Vagina (tissue), 2 donors: ENCODE measurements around the gene DHRS11. TPM values are rescaled to one million over a fixed set of nuclear protein-coding genes. Genes with fewer than 3 reads are reported as not detected.

Source experiments
- DNase-seq, 2 donors: peaks; one replicate each; pipeline ENCODE4 v3.0.0-alpha.2; 2017; ENCODE audit errors: extremely low spot score in 2 of 2
- H3K27ac ChIP-seq: fragments of 200-600 bp; sonication (generic); one replicate; pipeline ENCODE4 v1.5.1; 2019
- H3K27me3 ChIP-seq: fragments of 200-600 bp; sonication (generic); one replicate; pipeline ENCODE4 v1.5.1; 2019
- H3K36me3 ChIP-seq, 2 donors: fragments of 200-600 bp; sonication (generic); one replicate each; pipeline ENCODE4 v1.5.1; 2017 to 2019
- H3K4me1 ChIP-seq: fragments of 200-600 bp; sonication (generic); one replicate; pipeline ENCODE4 v1.5.1; 2019
- H3K4me3 ChIP-seq, 2 donors: fragments of 200-600 bp; sonication (generic); 1 replicate in 1 of 2; 2 replicates in 1 of 2; pipeline ENCODE4 v1.5.1; 2016 to 2019
- H3K9me3 ChIP-seq: fragments of 200-600 bp; sonication (generic); one replicate; pipeline ENCODE4 v1.5.1; 2019
- CTCF ChIP-seq, 3 experiments: fragments of 450-650 bp in 2 of 3; fragments of 200-600 bp in 1 of 3; sonication (generic) in 1 of 3; IDR thresholded peaks; one replicate each; pipeline ENCODE4 v1.5.1; 2017 to 2019; ENCODE audit warnings: antibody characterized with exemption in 3 of 3, mild to moderate bottlenecking in 2 of 3, moderate library complexity in 2 of 3
- POLR2A ChIP-seq, 2 donors: fragments of 450-650 bp; IDR thresholded peaks; one replicate each; pipeline ENCODE4 v1.6.1; 2017; ENCODE audit warnings: antibody characterized with exemption in 2 of 2, mild to moderate bottlenecking in 2 of 2, moderate library complexity in 2 of 2
- POLR2AphosphoS5 ChIP-seq, 2 donors: sonication (generic); formaldehyde crosslinking; IDR thresholded peaks; one replicate each; pipeline ENCODE4 v1.9.0; 2017; ENCODE audit warnings: antibody characterized with exemption in 2 of 2, mild to moderate bottlenecking in 2 of 2, low read depth in 1 of 2; ENCODE audit not compliant: insufficient read depth in 1 of 2
- intact Hi-C: fragments of 100-400 bp; cut with DNase I; formaldehyde crosslinking; loops from one replicate; pipeline ENCODE4 v1.15.1; 2023
- total RNA-seq: library from RNA; depleted of rRNA; stranded (reverse); fragments of >200 nt; gene quantifications from one replicate; pipeline ENCODE4 v1.2.3, GENCODE V29; 2016

DHRS11 gene
- total RNA-seq, 1 donor from 2014 or later = 12.0 TPM

- no peaks in the 10 kb centered on the region for H3K4me1 ChIP-seq
- no peak overlapping the region for H3K4me3 ChIP-seq
- no peak for DNase-seq
- no peaks in the 10 kb centered on the region for H3K27me3 ChIP-seq
- H3K9me3 ChIP-seq = no peaks in the 10 kb centered on the region
- H3K36me3 ChIP-seq = peaks cover 0 to 58% of the 10 kb centered on the region in 2 donors
- TF ChIP-seq POLR2AphosphoS5 (IDR thresholded peaks at IDR 0.05; ENCODE audit: insufficient read depth in 1 of 2, low read depth in 1 of 2) (no peak), POLR2A (IDR thresholded peaks at IDR 0.05) (no peak), CTCF (IDR thresholded peaks at IDR 0.05) (no peak)
- H3K27ac ChIP-seq = no peak overlapping the region
- intact Hi-C loops = no loop called here
Observed at GRCh38 chr17:36578671-36579070, 13.0 kb upstream of the DHRS11 start.

GRCh38 chr17:36583787-36584186, 7.9 kb upstream of the DHRS11 start:
- Histone ChIP-seq H3K27me3 (no peaks in the 10 kb centered on the region), H3K4me1 (no peaks in the 10 kb centered on the region), H3K27ac (no peak overlapping the region), H3K4me3 (no peak overlapping the region), H3K36me3 (peaks cover 0 to 90% of the 10 kb centered on the region in 2 donors), H3K9me3 (no peaks in the 10 kb centered on the region)
- no peak for TF ChIP-seq POLR2AphosphoS5 (IDR thresholded peaks at IDR 0.05; ENCODE audit: insufficient read depth in 1 of 2, low read depth in 1 of 2)
- no peak for TF ChIP-seq POLR2A (IDR thresholded peaks at IDR 0.05)
- TF ChIP-seq CTCF (IDR thresholded peaks at IDR 0.05) = no peak
- intact Hi-C loops = no loop called here
- no peak for DNase-seq

GRCh38 chr17:36586138-36586537, 5.5 kb upstream of the DHRS11 start:
- intact Hi-C loops = no loop called here
- no peak for TF ChIP-seq POLR2AphosphoS5 (IDR thresholded peaks at IDR 0.05; ENCODE audit: insufficient read depth in 1 of 2, low read depth in 1 of 2)
- TF ChIP-seq POLR2A (IDR thresholded peaks at IDR 0.05) = no peak
- TF ChIP-seq CTCF (IDR thresholded peaks at IDR 0.05) = no peak
- H3K9me3 ChIP-seq = no peaks in the 10 kb centered on the region
- H3K27ac ChIP-seq = no peak overlapping the region
- no peaks in the 10 kb centered on the region for H3K4me1 ChIP-seq
- peaks cover 0 to 68% of the 10 kb centered on the region in 2 donors for H3K36me3 ChIP-seq
- no peaks in the 10 kb centered on the region for H3K27me3 ChIP-seq
- H3K4me3 ChIP-seq = no peak overlapping the region
- DNase-seq = no peak

GRCh38 chr17:36590082-36590481, 1.6 kb upstream of the DHRS11 start:
- intact Hi-C loops = loop anchor here (10.0 kb wide), 1 partner anchor 45 kb away; the partner anchor contains the start of gene GGNBP2
- no peak overlapping the region for H3K4me3 ChIP-seq
- H3K36me3 ChIP-seq = peaks cover 0 to 30% of the 10 kb centered on the region in 2 donors
- no peak for DNase-seq
- no peak for TF ChIP-seq POLR2AphosphoS5 (IDR thresholded peaks at IDR 0.05; ENCODE audit: insufficient read depth in 1 of 2, low read depth in 1 of 2)
- TF ChIP-seq POLR2A (IDR thresholded peaks at IDR 0.05) = no peak
- TF ChIP-seq CTCF (IDR thresholded peaks at IDR 0.05) = no peak
- peaks cover 11% of the 10 kb centered on the region for H3K4me1 ChIP-seq
- H3K9me3 ChIP-seq = no peaks in the 10 kb centered on the region
- H3K27ac ChIP-seq = no peak overlapping the region
- H3K27me3 ChIP-seq = no peaks in the 10 kb centered on the region

GRCh38 chr17:36592316-36592715, 637 bp downstream of the DHRS11 start:
- TF ChIP-seq POLR2A (IDR thresholded peaks at IDR 0.05) = no peak
- no peak for TF ChIP-seq CTCF (IDR thresholded peaks at IDR 0.05)
- no peak for TF ChIP-seq POLR2AphosphoS5 (IDR thresholded peaks at IDR 0.05; ENCODE audit: insufficient read depth in 1 of 2, low read depth in 1 of 2)
- Histone ChIP-seq H3K27ac (peak overlapping the region; percentile 53), H3K4me1 (peaks cover 11% of the 10 kb centered on the region), H3K27me3 (no peaks in the 10 kb centered on the region), H3K4me3 (peak overlapping the region; percentile 68 to 97), H3K9me3 (no peaks in the 10 kb centered on the region), H3K36me3 (peaks cover 0 to 11% of the 10 kb centered on the region in 2 donors)
- no peak for DNase-seq
- intact Hi-C loops = loop anchor here (10.0 kb wide), 1 partner anchor 48 kb away; the partner anchor contains the start of gene GGNBP2
